ENCODE measurements around the gene IGF2R.

Gene IGF2R

GRCh38 chr6:159979136-159979874 lies 10.4 kb downstream of the IGF2R start:
- TF ChIP-seq, protein P1, sequence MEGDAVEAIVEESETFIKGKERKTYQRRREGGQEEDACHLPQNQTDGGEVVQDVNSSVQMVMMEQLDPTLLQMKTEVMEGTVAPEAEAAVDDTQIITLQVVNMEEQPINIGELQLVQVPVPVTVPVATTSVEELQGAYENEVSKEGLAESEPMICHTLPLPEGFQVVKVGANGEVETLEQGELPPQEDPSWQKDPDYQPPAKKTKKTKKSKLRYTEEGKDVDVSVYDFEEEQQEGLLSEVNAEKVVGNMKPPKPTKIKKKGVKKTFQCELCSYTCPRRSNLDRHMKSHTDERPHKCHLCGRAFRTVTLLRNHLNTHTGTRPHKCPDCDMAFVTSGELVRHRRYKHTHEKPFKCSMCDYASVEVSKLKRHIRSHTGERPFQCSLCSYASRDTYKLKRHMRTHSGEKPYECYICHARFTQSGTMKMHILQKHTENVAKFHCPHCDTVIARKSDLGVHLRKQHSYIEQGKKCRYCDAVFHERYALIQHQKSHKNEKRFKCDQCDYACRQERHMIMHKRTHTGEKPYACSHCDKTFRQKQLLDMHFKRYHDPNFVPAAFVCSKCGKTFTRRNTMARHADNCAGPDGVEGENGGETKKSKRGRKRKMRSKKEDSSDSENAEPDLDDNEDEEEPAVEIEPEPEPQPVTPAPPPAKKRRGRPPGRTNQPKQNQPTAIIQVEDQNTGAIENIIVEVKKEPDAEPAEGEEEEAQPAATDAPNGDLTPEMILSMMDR (IDR thresholded peaks at IDR 0.05; ENCODE audit: low read depth, low read length, missing control alignments): no peak
- DNase-seq (ENCODE audit: low read depth): no peak
- peak overlapping the region; percentile 39 for H3K4me3 ChIP-seq (ENCODE audit: low read depth, low read length)

DNA sequence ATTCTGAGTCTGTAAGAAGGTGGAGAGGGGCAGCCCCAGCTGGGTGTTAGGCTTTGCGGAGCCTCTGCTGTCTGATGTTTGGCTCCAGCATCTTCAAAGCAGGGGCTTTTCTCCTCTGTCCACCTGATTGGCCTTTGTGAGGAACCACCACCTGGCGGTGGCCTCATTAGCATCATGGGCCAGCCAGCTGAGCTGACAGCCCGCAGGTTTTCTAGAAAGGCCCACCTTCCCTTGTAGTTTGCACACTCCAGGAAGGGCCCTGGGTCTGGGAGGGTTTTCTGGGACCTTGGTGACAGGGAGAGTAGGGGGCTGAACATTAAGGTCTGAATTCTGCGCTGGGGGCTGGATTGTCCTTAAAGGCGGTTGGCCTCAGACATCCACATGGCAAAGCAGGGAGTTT lies 11.6 kb downstream of the IGF2R start:
- H3K4me3 ChIP-seq (ENCODE audit: low read depth, low read length): no peak overlapping the region
- TF ChIP-seq, protein P1 (IDR thresholded peaks at IDR 0.05; ENCODE audit: low read depth, low read length, missing control alignments): no peak
- DNase-seq (ENCODE audit: low read depth): no peak

DNA sequence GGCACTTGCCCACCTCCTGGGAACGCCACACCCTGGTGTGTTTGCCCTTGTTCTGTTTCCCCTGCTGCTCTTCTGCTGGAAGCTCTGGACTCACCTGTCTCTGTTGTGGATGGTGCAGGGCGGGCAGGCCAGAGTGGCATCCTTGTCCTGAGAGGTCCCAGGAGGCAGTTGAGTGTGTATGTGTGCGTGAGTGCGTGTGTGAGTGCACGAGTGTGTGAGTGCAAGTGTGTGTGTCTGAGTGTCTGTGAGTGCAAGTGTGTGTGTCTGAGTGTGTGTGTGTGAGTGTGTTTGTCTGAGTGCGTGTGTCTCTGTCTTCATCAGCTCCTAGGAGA lies 12.2 kb downstream of the IGF2R start:
- TF ChIP-seq, protein P1 (IDR thresholded peaks at IDR 0.05; ENCODE audit: low read depth, low read length, missing control alignments): no peak
- no peak for DNase-seq (ENCODE audit: low read depth)
- peak overlapping the region; percentile 39 for H3K4me3 ChIP-seq (ENCODE audit: low read depth, low read length)

DNA sequence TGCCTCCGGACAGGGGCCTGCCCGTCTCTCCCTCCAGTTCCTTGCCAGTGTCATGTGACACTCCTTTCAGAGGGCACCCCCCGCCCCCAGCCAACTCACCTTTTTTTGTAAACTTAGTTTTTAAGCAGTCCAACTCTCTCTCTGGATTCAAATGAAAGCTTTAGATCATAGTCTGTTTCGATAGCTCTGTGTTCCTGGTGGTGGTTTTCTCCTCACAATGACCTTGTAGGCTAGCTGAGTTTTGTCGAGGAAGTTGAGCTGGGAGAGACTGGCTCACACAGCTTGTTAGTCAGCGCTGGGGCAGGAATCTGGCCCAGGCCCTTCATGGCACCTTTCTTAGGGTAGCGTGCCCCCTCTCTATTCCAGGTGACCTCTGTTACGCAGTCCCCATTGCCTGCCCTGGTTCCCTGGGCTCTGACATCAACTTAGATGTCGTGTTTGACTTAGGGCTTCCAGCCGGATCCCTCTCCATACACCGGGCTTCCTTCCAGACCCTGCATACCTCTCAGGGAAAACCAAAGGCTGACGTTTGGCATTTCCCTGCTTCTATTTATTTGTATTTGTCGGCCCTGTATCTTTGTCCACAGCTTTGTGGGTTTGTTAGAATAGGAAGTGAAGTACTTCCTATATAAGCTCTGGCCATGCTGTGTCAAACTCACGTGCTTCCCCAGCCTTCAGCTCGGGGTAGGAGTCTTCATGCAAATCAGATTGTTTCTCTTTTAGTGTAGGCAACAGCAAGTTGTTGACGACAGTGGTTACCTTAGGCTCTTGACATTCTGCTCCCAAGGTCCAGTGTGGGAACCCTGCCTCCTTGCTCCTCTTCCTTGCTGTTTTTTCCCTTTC lies 12.7 kb downstream of the IGF2R start:
- peak overlapping the region; percentile 39 for H3K4me3 ChIP-seq (ENCODE audit: low read depth, low read length)
- TF ChIP-seq, protein P1 (IDR thresholded peaks at IDR 0.05; ENCODE audit: low read depth, low read length, missing control alignments): no peak
- peak; percentile 83 for DNase-seq (ENCODE audit: low read depth)

GRCh38 chr6:159982731-159983506 lies 14.0 kb downstream of the IGF2R start:
- H3K4me3 ChIP-seq (ENCODE audit: low read depth, low read length): no peak overlapping the region
- no peak for DNase-seq (ENCODE audit: low read depth)
- TF ChIP-seq, protein P1 (IDR thresholded peaks at IDR 0.05; ENCODE audit: low read depth, low read length, missing control alignments): no peak

- TF ChIP-seq, protein P1 (IDR thresholded peaks at IDR 0.05; ENCODE audit: low read depth, low read length, missing control alignments): no peak
- no peak for DNase-seq (ENCODE audit: low read depth)
- H3K4me3 ChIP-seq (ENCODE audit: low read depth, low read length): no peak overlapping the region
Observed at GRCh38 chr6:159983641-159984080, 14.8 kb downstream of the IGF2R start.

All from GM12864 (cell line).